HG03520 (cell line): ENCODE data around the gene MEGF8.

ENCODE experiments used
- ATAC-seq: cut with Tn5 transposase; IDR thresholded peaks from one replicate; pipeline ENCODE4 v1.9.1; 2021; ENCODE audit warnings: mild to moderate bottlenecking, moderate library complexity; ENCODE audit not compliant: unreplicated experiment

MEGF8 gene

DNA sequence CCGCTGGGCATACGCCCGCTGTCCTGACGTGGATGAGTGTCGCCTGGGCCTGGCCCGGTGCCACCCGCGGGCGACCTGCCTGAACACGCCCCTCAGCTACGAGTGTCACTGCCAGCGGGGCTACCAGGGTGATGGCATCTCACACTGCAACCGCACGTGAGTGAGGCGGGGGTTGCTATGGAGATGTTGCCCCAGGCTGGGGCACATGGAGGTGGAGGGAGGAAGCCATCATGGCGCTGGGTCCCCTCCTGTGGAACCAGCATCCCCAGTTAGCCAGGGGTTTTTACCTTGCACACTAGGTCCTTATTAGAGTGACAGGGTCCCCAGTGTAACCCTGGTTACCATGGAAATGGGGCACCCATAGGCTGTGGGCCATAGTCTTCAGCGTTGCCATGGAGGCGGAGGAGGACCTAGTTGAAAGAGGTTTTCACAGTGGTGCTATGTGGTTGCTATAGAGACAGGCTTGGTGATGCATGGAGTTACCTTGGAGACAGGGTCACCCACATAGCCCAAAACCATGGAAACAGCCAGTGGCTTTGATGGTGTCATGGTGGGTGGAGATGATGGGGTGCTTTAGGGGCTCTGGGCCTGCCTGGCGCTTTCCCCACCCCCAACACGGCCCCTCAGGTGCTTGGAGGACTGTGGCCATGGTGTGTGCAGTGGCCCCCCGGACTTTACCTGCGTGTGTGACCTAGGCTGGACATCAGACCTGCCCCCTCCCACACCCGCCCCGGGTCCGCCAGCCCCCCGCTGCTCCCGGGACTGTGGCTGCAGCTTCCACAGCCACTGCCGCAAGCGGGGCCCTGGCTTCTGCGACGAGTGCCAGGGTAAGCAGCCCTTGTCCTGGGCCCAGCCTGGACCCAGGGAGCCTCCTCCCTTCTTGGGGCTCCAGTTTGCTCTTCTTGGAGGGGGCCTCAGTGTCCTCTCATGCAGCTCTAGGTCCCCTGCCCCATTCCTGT is 27.1 kb downstream of the MEGF8 start:
- no peak for ATAC-seq

DNA sequence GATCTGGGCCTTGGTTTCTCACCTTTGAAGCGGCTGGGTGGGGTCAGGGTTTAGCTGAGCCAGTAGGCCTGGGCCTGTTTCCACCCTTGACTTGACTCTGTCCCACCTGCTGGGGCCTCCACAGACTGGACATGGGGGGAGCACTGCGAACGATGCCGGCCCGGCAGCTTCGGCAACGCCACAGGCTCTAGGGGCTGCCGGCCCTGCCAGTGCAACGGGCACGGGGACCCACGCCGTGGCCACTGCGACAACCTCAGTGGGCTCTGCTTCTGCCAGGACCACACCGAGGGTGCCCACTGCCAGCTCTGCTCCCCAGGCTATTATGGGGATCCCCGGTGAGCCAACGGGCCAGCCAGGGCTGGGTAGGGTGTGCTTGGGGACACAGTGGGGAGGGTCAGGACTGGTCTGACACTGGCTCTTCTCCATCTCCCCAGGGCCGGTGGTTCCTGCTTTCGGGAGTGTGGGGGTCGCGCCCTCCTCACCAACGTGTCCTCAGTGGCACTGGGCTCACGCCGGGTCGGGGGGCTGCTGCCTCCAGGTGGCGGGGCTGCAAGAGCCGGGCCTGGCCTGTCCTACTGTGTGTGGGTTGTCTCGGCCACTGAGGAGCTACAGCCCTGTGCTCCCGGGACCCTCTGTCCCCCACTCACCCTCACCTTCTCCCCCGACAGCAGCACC is 28.0 kb downstream of the MEGF8 start:
- no peak for ATAC-seq

DNA sequence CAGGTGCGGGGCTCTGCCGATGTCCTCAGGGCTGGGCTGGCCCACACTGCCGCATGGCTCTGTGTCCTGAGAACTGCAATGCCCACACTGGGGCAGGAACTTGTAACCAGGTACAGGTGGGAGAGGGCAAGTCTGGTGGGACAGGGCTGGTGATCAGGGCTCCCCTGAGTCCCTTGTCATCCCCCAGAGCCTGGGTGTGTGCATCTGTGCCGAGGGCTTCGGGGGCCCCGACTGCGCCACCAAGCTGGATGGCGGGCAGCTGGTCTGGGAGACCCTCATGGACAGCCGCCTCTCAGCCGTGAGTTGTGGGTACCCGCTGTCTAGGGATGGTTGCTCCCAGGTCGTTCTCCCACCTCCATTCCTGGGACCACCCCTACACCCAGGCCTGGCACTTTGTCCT is 30.5 kb downstream of the MEGF8 start:
- no peak for ATAC-seq

- no peak for ATAC-seq
Measured at GRCh38 chr19:42356686-42357085, 31.3 kb downstream of the MEGF8 start.

DNA sequence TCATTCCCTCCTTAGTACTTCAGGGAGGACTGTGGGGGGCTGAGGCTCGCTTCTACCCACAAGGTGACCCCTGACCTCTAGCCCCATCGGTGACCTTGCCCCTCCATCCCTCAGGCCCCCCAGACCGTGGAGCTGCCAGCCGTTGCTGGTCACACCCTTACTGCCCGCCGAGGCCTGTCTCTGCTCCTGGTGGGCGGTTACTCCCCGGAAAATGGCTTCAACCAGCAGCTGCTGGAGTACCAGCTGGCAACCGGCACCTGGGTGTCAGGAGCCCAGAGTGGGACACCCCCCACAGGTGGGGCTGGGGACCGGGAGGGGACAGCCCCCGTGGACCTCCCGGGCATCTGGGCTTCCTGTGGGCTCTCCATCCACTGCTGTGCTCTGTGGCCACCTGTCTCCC is 31.9 kb downstream of the MEGF8 start:
- ATAC-seq = no peak

GRCh38 chr19:42360787-42361544 is 35.5 kb downstream of the MEGF8 start:
- ATAC-seq = no peak

- no peak for ATAC-seq
Measured at GRCh38 chr19:42361545-42361910, 36.1 kb downstream of the MEGF8 start.

DNA sequence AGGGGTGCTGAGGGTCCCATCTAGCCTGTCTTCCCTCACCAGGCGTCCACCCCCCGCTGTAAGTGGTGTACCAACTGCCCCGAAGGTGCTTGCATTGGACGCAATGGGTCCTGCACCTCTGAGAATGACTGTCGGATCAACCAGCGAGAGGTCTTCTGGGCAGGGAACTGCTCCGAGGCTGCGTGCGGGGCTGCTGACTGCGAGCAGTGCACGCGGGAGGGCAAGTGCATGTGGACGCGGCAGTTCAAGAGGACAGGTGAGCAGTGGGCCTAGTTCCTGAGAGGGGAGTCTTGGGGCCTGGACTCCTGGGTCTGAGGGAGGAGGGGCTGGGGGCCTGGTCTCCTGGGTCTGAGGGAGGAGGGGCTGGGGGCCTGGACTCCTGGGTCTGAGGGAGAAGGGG is 36.9 kb downstream of the MEGF8 start:
- ATAC-seq = no peak

DNA sequence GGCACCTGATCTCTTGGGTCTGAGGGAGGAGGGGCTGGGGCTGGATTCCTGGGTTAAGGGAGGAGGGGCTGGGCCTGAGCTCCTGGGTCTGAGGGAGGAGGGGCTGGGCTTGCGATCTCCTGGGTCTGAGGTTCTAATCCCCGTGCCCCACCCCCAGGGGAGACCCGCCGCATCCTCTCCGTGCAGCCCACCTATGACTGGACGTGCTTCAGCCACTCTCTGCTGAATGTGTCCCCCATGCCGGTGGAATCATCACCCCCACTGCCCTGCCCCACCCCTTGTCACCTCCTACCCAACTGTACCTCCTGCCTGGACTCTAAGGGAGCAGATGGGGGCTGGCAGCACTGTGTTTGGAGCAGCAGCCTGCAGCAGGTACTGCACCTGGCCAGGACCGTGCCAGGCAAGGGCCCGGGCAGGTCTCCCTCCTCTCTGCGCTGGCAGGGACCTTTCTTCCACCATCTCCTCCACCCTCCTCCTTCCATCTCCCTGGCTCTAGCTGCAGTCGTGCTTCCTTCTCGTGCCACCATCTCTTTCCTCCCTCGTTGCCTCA is 37.5 kb downstream of the MEGF8 start:
- no peak for ATAC-seq

DNA sequence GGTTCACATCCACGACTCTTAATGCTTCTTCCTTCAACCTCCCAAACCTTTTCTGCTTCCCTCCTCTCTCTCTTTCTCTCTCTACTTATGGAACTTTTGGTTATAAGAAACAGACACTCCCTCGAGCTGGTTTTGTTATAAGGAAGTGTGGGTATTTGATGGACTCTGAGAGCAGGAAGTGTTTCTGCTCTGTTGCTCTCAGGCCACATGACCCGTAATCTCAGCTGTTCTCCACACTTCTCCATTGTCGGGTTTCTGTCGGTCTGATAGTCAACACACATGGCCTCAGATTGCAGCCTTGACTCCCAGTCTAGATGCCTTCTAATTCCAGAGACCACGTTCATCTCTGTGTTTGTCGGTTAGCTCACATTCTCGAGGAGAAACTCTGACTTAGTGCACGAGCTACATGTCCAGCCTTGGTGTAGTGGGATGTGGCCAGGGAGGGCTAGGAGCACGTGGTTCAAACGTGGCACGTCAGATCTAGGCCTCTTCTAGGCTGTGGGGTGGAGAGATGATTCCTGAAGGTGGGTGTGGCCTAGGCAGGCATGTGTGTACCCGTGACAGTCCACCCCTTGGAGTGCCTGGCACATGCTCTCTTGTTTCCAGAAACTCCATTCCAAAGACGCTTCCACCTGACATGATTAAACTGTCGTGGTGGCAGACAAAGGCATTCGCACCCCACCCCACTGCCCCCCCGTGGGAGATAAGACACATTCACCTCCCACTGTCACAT is 38.3 kb downstream of the MEGF8 start:
- no peak for ATAC-seq

GRCh38 chr19:42366673-42367072 is 41.2 kb downstream of the MEGF8 start:
- ATAC-seq = no peak

- ATAC-seq = no peak
Measured at GRCh38 chr19:42367929-42368328, 42.5 kb downstream of the MEGF8 start.

DNA sequence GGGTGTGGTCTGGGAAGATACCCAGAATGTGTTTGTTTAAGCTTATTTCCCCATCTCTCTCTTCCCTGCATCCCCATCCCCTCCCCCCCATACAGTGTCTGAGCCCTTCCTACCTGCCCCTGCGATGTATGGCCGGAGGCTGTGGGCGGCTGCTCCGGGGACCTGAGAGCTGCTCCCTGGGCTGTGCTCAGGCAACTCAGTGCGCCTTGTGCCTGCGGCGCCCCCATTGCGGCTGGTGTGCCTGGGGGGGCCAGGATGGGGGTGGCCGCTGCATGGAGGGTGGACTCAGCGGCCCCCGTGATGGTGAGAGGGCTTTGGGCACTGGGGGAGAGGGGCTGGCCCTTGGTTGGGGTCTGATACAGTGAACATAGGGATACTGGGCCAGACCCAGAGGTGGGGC is 42.9 kb downstream of the MEGF8 start:
- ATAC-seq = no peak

DNA sequence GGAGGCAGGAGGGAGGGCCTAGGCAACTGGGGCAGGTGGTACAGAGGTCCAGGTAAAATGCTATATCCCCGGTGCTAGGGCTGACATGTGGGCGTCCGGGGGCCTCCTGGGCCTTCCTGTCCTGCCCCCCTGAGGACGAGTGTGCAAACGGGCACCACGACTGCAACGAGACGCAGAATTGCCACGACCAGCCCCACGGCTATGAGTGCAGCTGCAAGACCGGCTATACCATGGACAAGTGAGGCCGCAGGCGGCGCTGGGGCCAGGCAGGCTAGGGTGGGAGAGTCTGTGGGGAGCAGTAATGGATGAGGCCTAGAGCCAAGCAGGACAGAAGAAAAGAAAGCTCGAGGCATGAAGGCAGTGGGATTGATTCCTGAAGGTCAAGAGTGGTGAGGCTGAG is 43.3 kb downstream of the MEGF8 start:
- ATAC-seq = no peak

- ATAC-seq = no peak
Measured at GRCh38 chr19:42369433-42370067, 44.1 kb downstream of the MEGF8 start.

- no peak for ATAC-seq
Measured at GRCh38 chr19:42370068-42370520, 44.7 kb downstream of the MEGF8 start.

DNA sequence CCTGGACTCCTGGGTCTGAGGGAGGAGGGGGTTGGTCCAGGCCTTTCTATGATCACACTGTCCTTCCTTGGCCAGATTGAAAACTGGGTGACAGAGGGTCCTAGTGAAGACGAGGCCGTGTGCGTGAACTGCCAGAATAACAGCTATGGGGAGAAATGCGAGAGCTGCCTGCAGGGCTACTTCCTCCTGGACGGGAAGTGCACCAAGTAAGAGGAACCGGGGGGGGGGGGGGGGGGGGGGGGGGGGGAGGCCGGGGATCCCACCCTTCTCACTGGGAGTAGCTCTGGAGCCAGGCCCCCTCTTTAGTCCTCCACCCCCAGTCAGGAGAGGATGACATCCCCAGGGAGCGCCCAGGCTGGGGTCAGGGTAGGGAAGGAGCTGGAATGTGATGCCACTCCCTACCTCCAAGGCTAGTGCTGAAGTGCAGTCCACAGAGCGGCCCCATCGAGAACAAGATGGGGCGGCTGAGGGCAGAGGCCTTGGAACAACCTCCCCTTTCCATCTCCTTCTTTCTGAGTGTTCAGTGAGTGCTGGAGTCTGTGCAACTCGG is 45.3 kb downstream of the MEGF8 start:
- no peak for ATAC-seq

DNA sequence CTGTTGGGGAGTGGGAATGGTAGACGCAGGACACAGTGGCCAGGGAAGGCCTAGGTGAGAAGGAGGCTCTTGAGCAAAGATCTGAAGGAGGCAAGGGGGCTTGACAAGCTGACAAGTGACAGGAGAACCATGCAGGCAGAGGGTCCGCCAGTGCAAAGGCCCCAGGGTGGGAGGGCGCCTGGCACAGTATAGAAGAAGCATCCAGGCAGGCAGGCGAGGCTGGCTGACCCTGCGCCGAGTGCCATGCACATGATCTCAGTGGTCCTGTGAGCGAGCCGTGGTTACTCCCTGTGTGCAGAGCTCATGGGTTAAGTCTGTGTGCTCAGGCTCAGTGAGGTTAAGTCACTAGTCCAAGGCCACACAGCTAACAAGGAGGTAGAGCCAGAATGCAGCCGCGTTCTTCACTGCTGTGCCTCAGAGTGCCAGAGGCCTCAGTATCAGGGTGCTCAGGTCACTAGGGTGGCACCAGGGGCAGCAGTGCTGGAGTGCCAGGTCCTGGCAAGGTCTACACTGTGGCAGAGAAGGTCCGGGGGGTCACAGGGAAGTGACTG is 49.5 kb downstream of the MEGF8 start:
- ATAC-seq = no peak

DNA sequence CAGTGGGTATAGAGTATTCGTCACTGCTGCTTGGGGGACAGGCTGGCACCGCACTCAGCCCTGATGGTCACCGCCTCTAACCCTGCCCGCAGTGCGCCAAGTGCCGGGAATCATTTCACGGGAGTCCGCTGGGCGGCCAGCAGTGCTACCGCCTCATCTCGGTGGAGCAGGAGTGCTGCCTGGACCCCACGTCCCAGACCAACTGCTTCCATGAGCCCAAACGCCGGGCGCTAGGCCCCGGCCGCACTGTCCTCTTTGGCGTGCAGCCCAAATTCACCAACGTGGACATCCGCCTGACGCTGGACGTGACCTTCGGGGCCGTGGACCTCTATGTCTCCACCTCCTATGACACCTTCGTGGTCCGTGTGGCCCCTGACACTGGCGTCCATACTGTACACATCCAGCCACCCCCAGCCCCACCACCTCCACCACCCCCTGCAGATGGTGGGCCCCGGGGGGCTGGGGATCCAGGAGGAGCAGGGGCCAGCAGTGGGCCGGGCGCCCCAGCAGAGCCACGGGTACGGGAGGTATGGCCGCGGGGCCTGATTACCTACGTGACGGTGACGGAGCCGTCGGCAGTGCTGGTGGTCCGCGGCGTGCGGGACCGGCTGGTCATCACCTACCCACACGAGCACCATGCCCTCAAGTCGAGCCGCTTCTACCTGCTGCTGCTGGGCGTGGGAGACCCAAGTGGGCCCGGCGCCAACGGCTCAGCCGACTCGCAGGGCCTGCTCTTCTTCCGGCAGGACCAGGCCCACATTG is 50.2 kb downstream of the MEGF8 start:
- ATAC-seq = no peak
